CD4-positive, alpha-beta T cell treated with Interleukin-10 for 1 hour (primary cell): ENCODE results near the gene EOGT.

ENCODE experiments used
- DNase-seq: peaks from one replicate; pipeline ENCODE4 v3.0.0-alpha.2; 2020

Gene EOGT

DNA sequence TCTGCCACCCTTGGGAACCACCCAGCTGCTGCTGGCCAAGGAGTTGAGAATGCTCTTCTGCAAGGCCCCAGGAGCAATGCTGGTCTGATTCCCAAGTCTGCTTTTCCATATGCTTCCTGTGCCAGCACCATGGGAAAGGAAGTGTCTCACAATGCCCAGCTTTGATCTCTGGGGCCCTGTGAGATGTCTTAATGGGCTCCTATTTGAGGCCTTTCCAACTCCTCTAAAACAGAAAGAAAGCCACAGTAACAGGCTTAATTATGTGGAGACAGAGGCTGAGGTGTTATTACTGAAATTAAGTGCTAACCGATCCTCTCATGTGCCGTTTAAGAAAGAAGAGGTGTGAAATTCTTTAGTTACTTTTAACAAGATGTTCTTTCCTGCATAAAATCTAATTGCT lies 4.5 kb downstream of the EOGT start:
- DNase-seq: no peak

DNA sequence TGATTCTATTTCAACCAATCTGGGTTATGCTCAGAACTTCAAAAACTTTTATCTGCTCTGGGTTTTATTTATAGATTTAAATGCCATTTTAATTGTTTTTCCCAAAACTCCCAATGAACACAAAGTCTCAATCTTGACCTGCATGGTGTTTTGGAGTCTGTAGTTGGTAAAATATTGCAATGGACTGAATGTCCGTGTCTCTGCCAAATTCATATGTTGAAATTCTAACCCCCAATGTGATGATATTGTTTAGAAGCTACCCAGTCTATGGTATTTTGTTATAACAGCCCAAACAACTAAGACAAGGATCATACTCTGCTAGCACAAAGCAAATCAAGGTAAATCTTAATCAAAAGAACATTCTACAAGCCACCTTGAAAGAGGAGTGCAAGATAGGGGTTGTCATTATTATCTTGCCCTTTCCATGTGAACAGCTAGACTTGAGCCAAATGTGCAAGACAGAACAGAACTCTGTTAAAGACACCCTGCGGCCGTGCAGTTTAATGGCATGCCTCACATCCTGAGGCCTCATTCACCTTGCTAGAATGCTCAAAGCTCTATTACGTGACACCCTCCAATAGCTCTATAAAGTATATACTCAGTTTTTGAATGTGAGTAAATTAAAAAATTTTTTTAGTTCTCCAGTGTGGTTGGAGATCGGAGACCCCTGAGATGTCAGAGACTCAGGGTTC lies 7.5 kb downstream of the EOGT start:
- DNase-seq: no peak

DNA sequence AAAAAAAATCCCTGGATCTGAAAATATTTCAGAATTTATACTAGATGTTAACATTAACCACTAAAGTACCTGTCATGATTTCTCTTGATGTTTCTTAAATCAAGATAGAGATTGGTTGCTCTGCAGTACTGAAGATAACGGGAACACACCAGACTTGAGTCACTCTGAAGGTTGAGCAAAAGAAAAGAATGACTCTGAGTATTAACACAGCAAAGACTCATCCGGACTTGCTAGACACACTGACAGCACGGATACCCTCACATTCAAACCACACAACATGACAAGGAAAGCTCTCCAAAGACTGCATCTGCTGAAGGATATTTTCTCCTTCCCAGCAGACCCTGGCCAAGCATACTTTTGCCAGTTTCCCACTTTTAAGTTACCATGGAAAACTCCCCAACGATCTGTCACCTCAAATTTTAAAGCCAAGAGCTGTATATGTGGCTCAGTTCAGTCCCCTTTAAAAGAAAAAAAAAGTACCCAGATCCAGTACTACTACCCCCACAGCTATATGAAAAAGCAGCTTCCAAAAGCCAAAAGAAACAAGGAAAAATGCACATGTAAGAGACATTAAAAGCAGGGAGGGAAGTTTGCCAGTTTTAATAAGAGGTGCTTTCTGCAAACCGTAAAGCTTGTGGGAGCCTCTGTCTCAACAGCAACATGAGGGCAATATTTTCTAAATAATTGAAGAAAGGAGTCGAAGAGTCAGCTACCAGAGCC lies 8.3 kb downstream of the EOGT start:
- no peak for DNase-seq

DNA sequence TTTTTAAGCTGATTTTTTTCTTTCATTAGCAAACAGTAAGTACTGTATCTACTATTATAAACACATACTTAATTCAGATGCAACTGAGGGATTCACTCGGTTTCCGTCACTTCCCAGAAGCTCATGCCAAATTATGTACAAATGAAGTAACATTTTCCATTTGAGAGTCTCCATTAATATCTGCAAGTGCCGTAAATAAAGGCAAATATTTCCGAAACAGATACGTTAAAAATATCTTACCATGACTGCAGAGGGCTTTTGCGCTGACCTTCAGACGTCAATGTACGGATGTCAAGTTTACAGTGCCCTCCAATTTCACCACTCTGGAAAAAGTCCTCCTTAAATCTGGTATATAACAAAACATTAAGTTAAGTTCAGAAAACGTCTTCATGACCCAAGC lies 9.3 kb downstream of the EOGT start:
- DNase-seq: no peak

DNA sequence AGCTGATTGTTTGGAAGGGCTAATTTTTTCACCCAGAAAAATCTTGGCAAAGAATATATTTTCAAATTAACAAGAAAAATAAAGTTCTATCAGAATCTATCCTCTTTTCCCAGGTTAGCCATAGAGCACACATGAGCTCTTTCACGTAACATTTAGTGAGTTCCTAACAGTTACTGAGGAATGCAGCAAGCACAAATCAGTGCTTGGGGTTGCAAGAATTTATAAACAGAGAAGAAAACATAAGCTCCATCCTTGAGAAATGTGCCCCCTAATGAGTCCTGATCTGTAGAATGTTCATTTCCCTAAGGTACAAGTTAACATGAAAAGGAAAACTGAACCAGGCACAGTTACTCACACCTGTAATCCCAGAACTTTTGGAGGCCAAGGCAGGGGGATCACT lies 13.9 kb downstream of the EOGT start:
- no peak for DNase-seq

DNA sequence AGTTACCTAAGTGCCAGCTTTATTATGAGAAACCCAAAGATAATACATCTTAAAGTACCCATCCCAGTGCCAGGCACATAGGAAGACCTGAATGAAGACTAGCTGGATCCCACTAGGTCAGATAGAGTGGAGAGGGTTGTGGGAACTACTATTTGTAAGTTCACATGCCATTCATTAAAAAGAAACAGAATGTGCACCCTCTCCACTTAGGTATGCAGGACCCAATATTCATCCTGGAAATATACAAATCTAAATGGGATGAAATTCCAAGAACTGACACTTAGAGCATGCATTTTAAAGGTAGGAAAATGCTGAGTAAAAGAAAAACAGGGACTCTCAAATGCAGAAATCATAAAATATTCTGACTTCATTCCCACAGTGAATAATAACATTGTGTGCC lies 14.3 kb downstream of the EOGT start:
- DNase-seq: no peak

DNA sequence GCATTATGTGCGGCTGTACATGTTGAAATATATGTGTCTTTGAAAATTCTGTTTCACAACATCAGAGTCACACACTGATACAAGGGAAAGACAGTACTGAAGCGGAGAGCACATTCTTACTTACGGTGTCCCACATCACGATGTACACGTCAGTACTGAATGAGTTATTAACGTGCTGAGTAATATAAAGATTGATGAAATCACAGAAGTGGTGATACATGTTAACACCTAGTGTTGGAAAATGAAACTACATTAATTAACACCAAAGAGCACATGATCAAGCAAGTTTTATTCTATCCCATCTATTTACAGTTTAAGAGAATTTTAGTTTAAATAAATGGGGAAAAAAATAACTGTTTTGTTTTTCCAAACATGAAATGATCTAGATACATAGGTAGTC lies 15.6 kb downstream of the EOGT start:
- DNase-seq: no peak

DNA sequence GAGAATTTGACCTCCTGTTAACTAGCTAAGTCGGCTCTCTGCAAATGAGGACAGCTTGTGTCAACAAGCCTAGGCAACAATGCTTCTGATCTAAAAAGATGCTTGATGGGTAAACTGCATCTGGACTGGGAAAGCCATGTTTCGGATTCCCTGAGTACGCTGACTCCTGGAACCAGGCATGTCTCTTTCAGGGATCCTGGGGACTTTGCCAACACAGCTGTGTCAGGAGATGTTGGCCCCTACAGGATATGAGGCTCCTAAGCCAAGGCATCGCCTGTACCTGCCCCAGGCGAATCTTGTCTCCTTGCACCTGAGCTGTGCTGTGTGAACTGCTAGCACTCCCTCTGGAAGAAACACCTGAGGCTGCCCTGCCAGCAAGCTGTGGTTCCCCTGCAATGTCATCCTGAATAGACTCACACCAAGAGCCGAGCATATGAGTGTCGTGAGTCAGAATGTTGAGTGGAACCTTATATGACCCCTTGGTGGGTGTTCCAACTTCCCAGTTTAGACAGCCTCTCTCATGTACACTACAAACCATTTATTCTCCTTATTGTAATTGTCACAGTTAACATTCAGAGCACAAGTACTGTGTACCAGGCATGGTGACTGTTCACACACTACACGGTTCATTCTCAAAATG lies 17.0 kb downstream of the EOGT start:
- DNase-seq: no peak

DNA sequence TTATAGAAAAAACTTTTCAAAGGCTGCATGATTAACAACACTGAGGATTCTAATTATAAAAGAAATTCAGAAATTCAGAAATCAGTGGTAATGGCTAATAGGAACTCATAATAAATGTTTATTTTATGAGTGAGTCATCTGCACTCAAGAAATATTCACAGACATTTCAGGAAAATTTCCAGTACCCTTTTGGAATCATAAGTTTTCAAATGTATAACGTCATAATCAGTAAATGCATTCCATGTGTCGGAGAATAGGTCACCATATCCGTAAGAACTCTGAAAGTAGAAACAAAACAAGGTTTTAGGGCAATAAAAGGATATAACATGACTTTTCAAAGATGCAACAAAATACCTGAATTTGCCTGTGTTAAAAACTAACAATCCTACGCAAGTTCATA lies 24.7 kb downstream of the EOGT start:
- DNase-seq: no peak

DNA sequence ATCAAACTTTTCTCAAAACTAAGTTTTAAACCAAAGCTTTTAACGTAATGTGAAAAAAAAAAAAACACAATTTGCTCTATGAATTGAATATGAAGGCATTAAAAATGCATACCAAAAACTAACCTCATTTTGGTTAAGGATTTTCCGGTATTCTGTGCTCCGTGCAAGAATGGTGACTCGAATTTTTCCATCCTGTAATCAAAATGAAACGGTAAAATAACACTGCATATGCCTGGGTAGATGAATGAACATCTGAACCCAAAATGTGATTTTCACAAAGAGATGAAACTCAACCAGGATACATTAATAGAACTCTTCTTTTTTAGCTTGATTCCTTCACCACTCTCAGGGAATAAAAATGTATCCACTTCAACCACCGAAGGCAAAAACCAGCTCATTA lies 26.2 kb downstream of the EOGT start:
- DNase-seq: no peak

DNA sequence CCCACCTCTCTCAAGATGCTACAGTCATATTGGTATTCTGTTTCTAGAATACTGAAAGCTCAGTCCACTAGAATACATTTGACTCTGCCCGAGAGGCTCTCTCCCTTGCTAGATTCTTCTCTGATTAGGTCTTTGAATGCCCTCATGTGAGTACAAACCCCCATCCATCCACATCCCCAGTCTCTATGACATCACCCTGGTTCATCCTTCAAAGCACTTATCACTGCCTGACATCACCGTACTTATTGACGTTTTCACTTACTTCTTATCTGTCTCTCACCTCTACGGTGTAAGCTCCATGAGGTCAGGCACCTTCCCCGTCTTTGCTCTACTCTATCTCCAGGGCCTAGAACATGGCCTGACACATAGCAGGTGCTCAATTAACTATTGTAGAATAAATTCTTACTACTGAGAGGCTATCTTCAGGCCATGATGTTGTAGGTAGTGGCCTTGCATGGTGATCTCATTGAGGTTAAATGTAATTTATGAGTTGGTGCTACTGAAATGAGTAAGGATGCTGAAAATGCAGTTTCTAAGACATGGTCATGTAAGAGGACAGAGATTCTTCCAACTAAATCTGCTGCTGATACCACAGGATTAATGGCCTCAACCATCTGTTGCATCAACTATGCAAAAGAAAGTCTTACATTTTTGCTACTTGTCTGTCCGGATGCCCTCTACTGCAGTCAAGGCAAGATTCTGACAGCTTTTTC lies 26.8 kb downstream of the EOGT start:
- no peak for DNase-seq

DNA sequence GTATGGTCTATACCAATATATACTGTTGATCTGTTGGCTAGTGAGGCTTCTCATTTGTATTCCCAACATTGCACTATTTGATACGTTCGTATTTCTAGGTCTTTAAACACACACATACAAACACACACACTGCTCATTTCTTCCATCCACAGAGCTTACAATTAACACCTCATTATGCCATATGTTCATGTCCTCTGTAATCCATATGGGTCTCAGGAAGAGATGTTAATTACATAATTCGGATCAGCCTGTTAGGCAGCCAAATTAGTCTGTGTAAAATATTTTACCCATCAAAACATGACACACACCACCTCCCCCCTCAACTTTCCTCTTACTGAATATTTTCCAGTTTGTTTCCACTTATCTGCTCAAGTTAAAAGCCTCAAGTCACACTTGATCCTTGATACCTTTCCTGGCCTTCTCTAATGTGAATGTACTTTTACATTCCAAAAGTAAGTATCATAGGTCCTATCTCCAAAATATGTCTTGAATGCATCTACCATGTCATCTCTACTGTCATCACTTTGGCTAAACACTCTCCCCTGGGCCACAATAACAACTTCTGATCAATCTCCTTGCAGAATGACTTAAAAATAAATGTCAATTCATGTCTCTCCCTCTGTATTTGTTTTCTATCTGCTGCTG lies 28.2 kb downstream of the EOGT start:
- DNase-seq: no peak

DNA sequence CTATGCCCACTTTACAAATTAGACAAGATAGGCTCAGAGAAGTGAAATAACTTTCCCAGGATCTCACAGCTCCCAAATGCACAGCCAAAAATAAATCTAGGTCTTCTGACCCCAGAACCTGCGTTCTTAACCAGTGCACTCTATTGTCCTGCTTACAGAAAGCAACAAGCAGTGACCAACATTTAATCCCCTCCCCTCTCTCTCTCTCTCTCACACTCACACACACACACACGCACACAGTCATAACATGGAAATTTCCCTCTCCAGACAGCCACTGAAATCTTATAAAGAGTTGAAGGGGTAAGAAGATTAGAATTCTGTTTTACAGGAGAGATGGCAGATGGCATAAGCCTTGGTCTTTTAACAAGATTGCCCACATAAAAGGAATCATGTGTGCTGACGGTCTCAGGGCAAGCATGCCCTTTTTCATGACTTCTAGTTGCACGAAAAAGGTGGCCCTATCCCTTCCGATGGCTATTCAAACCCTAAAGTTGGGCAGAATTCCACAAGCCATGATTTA lies 29.4 kb downstream of the EOGT start:
- no peak for DNase-seq

DNA sequence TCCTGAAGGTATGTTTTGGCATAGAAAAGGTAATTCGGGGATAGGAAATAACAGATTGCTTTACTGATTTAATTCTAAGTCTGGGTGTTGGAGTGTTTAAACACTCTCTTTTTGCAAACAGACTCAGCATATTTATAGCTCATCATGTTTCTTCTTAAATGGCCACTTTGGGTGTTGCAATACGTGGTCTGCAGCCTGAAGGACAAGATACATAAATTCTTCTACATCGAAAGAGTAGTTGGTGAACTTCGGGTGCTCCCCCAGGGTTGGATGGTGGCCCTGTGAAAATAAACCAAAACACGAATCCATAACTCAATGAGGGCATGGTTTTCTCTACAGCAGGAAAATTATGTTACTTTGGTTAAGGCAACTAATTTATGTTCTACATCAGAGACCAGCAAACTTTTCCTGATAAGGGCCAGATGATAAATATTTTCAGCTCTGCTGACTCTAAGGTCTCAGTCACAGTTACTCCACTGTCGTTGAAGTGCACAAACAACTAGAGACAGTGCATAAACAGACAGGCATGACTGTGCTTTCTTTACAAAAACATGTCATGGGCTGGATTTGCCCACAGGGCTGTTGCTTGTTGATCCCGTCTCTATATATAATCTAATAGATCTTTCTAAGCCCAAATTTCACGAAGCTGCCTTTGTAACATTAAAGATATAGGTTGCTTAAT lies 35.9 kb downstream of the EOGT start:
- no peak for DNase-seq

DNA sequence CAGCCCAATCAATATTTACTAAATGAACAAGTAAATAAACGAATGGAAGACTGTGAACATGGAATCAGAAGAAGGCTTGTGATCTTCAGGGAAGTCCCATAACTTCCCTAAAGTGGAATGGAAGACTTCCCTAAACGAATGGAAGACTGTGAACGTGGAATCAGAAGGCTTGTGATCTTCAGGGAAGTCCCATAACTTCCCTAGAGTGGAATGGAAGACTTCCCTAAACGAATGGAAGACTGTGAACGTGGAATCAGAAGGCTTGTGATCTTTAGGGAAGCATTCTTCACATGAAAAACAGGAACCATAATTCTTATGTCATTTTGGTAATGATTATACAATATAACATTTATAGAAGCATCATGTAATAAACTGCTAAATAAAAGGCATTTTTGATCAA lies 38.8 kb downstream of the EOGT start:
- no peak for DNase-seq

DNA sequence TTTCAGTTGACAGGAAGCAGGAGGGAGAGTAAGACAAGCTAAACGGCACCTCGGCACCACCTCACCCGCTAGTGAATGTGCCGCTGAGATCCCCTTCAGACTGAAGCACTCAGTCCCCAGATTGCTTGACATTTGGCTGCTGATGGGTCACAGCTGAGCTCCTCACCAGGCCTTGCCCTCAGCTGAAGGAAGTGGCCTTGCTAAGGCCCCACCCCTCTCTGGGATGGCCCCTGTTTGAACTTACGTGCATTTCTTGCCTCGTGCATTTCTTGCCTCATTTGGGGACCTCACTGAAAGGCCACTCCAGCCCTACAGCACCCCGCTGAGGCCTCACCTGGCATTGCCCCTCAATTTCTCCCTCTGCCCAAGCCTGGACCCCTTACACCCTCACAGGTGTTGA lies 39.8 kb downstream of the EOGT start:
- no peak for DNase-seq

DNA sequence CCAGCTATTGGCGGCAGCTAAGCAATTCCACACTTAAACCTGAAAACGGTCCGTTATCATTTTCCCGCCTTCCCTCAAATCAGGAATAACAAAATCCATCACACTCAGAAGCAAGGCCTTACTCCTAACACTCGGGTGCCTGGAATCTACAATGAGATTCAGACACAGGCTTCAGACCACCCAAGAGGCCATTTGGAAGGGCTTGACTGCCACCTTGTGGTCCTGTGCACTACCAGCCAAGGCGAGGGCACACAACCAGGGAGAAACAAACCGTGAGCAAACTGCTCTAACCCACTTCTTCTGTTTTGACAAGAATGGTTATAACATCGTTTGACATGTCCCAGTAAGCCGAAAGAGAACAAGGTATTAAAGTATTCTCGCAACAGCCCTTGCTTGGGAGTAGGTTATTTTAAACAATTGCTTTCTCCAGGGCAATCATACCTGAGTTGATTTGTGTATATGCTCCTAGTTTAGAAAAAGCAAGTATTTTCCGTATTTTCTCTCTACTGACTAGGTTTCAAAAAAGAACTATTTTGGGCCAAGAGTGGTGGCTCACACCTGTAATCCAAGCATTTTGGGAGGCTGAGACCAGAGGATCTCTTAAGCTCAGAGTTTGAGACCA lies 41.0 kb downstream of the EOGT start:
- DNase-seq: peak; percentile 17

DNA sequence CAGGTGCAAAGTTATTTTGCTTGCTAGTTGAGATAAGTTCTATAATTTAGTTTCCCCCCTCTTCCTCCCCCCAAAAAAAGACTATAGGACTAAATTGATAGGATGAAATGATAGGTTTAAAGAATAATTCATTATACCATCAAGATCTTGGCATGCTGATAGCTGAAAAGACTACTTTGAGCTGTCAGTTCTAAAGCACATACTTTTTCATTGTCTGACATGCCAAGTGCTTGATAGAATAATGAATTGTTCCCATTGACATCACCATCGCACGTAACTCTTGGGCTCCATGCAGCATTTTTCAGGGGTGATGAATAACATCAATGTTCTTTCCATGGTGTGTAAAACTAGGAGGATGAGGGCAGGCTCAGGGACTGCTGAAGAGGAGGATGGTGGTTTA lies 48.8 kb downstream of the EOGT start:
- DNase-seq: no peak

DNA sequence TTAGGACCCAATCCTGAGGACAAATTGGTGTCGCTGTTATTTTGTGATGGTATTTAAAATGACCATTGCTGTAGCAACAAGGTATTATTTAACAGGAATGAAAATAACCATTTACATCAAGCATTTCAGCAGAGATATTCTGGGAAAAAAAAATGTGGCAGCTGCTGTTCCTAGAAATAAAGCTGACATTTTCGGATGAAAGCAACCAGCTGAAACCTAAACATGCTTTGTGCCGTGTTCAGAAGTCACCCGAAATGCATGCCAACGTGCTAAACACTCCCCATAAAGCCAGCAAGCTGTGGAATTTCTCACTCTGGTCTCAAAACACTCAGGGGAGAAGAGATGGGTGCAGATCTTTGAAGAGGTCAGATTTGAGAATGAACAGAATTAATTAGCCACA lies 49.6 kb downstream of the EOGT start:
- DNase-seq: no peak

DNA sequence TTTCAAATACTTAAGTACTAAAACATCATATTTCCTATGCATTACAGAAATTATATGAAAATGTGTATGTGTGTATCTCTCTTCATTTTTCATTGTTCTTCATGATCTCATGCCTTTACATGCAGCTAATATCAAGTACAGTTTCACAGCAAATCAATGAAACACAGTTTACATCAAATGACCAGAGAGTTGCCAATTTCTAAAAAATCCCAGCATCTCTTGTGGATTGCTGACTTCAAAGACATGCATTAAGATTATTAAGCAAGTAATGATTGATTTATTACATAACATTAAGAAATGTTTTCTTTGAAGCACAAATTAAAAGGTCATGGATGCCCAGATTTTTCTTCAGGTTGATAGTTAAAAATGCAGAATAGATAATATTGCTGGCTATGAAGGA lies 50.1 kb downstream of the EOGT start:
- no peak for DNase-seq

DNA sequence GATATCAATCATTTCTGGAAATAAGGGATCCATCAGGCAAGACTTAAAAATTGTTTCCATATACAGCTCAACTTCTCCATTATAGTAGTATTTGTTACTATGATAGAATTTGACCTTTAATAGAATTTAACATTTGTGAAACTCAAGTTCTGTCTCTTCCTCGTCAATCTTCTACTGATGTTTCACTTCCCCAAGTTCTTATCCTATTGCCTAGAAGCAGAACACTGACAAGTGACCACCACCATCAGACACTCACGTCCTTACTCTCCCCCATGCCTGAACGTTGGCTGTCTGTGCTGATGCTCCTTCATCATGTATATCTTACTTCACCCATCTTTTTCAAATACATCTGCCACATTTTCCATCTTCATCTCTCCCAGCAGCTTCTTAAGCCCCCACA lies 54.6 kb downstream of the EOGT start:
- DNase-seq: no peak

DNA sequence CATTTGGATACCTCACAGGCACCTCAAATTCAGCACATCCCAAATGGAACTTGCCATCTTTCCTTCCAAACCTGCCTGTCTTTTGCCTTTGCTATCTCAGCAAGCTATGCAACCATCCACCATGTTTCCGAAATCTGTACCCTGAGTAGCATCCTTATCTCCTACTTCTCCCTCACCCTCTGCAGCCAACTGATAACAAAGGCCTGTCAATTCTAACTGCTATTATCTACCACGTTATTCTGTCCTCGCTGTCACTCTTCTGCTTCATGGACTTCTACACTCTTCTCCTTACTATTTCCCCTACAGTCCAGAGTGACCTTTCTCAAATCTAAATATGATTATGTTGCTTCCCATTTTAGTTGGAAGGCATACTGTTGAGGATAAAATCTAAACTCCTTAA lies 55.6 kb downstream of the EOGT start:
- no peak for DNase-seq
